COLO668 (cell line): ENCODE results near the gene TARDBP.
"Not testable (repeated sequence)": the region's sequence is repeated elsewhere in the genome, so short reads cannot be mapped to it uniquely, and the experiment has no call there.

ENCODE experiments used
- DNase-seq: peaks from one replicate; lab custom pipeline; 2025; ENCODE audit not compliant: unreplicated experiment; lab: John Stamatoyannopoulos, UW

The TARDBP gene

GRCh38 chr1:11059155-11059967 is 46.9 kb downstream of the TARDBP start:
- DNase-seq, result no peak

- peak; percentile 100 for DNase-seq
Observed at GRCh38 chr1:11059968-11060830, 47.7 kb downstream of the TARDBP start, which contains the start of gene SRM. Gene SRM (minus strand): TSS chr1:11060018. CDS start chr1:11059943, 75 bp downstream.

GRCh38 chr1:11061652-11062365 is 49.4 kb downstream of the TARDBP start:
- no peak for DNase-seq

GRCh38 chr1:11062965-11063401 is 50.5 kb downstream of the TARDBP start:
- no peak for DNase-seq

GRCh38 chr1:11063937-11064537 is 51.6 kb downstream of the TARDBP start:
- peak; percentile 35 for DNase-seq

- no peak for DNase-seq
Observed at GRCh38 chr1:11064942-11065341, 52.5 kb downstream of the TARDBP start.

GRCh38 chr1:11065796-11066195 is 53.3 kb downstream of the TARDBP start:
- DNase-seq, result no peak

- no peak for DNase-seq
Observed at GRCh38 chr1:11067716-11068599, 55.5 kb downstream of the TARDBP start.

- no peak for DNase-seq
Observed at GRCh38 chr1:11068600-11069473, 56.4 kb downstream of the TARDBP start.

GRCh38 chr1:11070876-11071275 is 58.4 kb downstream of the TARDBP start:
- no peak for DNase-seq

- DNase-seq, result no peak
Observed at GRCh38 chr1:11071463-11072215, 59.2 kb downstream of the TARDBP start.

GRCh38 chr1:11072216-11072917 is 59.9 kb downstream of the TARDBP start:
- DNase-seq, result no peak

GRCh38 chr1:11073398-11073797 is 60.9 kb downstream of the TARDBP start:
- not testable (repeated sequence) for DNase-seq
